CD14-positive monocyte (primary cell): ENCODE data around the gene CDRT4. TPM values are rescaled to one million over a fixed set of nuclear protein-coding genes. Genes with fewer than 3 reads are reported as not detected.

Source experiments
- DNase-seq, 3 donors: peaks; one replicate each; pipeline ENCODE4 v3.0.0-alpha.2; 2011 to 2022
- H2AFZ ChIP-seq: 2 replicates; pipeline ENCODE4 v1.6.0; 2012; ENCODE audit warnings: mild to moderate bottlenecking, low read depth, low read length, inconsistent platforms; ENCODE audit not compliant: insufficient read depth, poor library complexity, severe bottlenecking
- H3K27ac ChIP-seq, 2 donors: 1 replicate in 1 of 2; 2 replicates in 1 of 2; pipeline ENCODE4 v1.5.1; 2012 to 2013; ENCODE audit warnings: low read length in 2 of 2, control low read depth in 1 of 2, inconsistent platforms in 1 of 2, low read depth in 1 of 2, mild to moderate bottlenecking in 1 of 2
- H3K27me3 ChIP-seq, 2 donors: one replicate each; pipeline versions ENCODE4 v1.6.0 to v1.6.1; 2011 to 2013; ENCODE audit warnings: low read length in 2 of 2; ENCODE audit not compliant: control insufficient read depth in 2 of 2, insufficient read depth in 2 of 2
- H3K36me3 ChIP-seq, 2 donors: replicated peaks in 1 of 2; 1 replicate in 1 of 2; 2 replicates in 1 of 2; pipeline versions ENCODE4 v1.5.1 to v1.6.1; 2012 to 2013; ENCODE audit warnings: low read length in 2 of 2, control low read depth in 1 of 2, inconsistent platforms in 1 of 2, mild to moderate bottlenecking in 1 of 2; ENCODE audit not compliant: insufficient read depth in 2 of 2, control insufficient read depth in 1 of 2
- H3K4me1 ChIP-seq, 2 donors: 1 replicate in 1 of 2; 2 replicates in 1 of 2; pipeline versions ENCODE4 v1.5.1 to v1.6.1; 2012 to 2013; ENCODE audit warnings: low read length in 2 of 2, control low read depth in 1 of 2, inconsistent platforms in 1 of 2, mild to moderate bottlenecking in 1 of 2, moderate library complexity in 1 of 2; ENCODE audit not compliant: insufficient read depth in 2 of 2, control insufficient read depth in 1 of 2
- H3K4me2 ChIP-seq: replicated peaks from 2 replicates; pipeline ENCODE3; 2012; ENCODE audit warnings: low read length, moderate library complexity, mild to moderate bottlenecking; ENCODE audit not compliant: poor library complexity, severe bottlenecking; ENCODE audit errors: extremely low read depth
- H3K4me3 ChIP-seq, 3 experiments: fragments of 200-600 bp in 1 of 3; sonication (generic) in 1 of 3; replicated peaks in 1 of 3; 1 replicate in 2 of 3; 2 replicates in 1 of 3; pipeline ENCODE4 v1.5.1; 2011 to 2013; ENCODE audit warnings: low read length in 3 of 3, mild to moderate bottlenecking in 3 of 3, control low read depth in 2 of 3, low read depth in 2 of 3, inconsistent platforms in 1 of 3, moderate library complexity in 1 of 3
- H3K79me2 ChIP-seq: 2 replicates; pipeline ENCODE4 v1.6.0; 2012; ENCODE audit warnings: mild to moderate bottlenecking, control low read depth, inconsistent platforms, low read length, moderate library complexity; ENCODE audit not compliant: insufficient read depth
- H3K9ac ChIP-seq: 2 replicates; pipeline ENCODE4 v1.6.0; 2017; ENCODE audit warnings: low read length, mild to moderate bottlenecking; ENCODE audit not compliant: insufficient read depth, poor library complexity, severe bottlenecking
- H3K9me3 ChIP-seq, 2 donors: replicated peaks in 1 of 2; 1 replicate in 1 of 2; 2 replicates in 1 of 2; pipeline versions ENCODE4 v1.5.1 to v1.6.1; 2012 to 2013; ENCODE audit warnings: low read length in 2 of 2, control low read depth in 1 of 2; ENCODE audit not compliant: control insufficient read depth in 1 of 2, insufficient read depth in 1 of 2
- H4K20me1 ChIP-seq: 2 replicates; pipeline ENCODE4 v1.6.0; 2012; ENCODE audit warnings: mild to moderate bottlenecking, low read length, control low read depth, moderate library complexity; ENCODE audit not compliant: insufficient read depth
- H3K27ac Mint-ChIP-seq, 7 donors: one replicate each; pipeline ENCODE4 v1.8.0; 2020; ENCODE audit warnings: mild to moderate bottlenecking in 7 of 7, mixed read lengths in 7 of 7, moderate library complexity in 6 of 7, inconsistent platforms in 2 of 7
- H3K27me3 Mint-ChIP-seq, 3 donors: one replicate each; pipeline ENCODE4 v1.8.0; 2021 to 2022; ENCODE audit warnings: low read depth in 3 of 3, mild to moderate bottlenecking in 3 of 3, mixed read lengths in 3 of 3, moderate library complexity in 3 of 3, inconsistent platforms in 1 of 3
- H3K36me3 Mint-ChIP-seq, 2 donors: one replicate each; pipeline ENCODE4 v1.8.0; 2020; ENCODE audit warnings: mixed read lengths in 2 of 2, inconsistent platforms in 1 of 2, mild to moderate bottlenecking in 1 of 2
- H3K4me1 Mint-ChIP-seq: one replicate; pipeline ENCODE4 v1.8.0; 2020; ENCODE audit warnings: mild to moderate bottlenecking, mixed read lengths
- H3K4me3 Mint-ChIP-seq, 2 donors: one replicate each; pipeline ENCODE4 v1.8.0; 2020; ENCODE audit warnings: mild to moderate bottlenecking in 2 of 2, mixed read lengths in 2 of 2, moderate library complexity in 1 of 2
- H3K9me3 Mint-ChIP-seq, 7 donors: one replicate each; pipeline ENCODE4 v1.8.0; 2020 to 2022; ENCODE audit warnings: mixed read lengths in 7 of 7, mild to moderate bottlenecking in 6 of 7, moderate library complexity in 6 of 7, inconsistent platforms in 2 of 7
- CTCF ChIP-seq: fragments of 200-600 bp; IDR thresholded peaks from one replicate; pipeline ENCODE4 v1.8.0; 2022; ENCODE audit warnings: antibody characterized with exemption, mild to moderate bottlenecking
- WGBS: methylation state at CpG from one replicate; pipeline ENCODE4 v1.1.5; 2013; ENCODE audit warnings: missing lambda C conversion rate; ENCODE audit not compliant: insufficient coverage; 5-methylcytosine and 5-hydroxymethylcytosine counted together
- intact Hi-C, 2 donors: fragments of 100-400 bp; cut with micrococcal nuclease; formaldehyde crosslinking; loops; one replicate each; pipeline versions ENCODE4 v1.15.0 to v1.15.1; 2023
- polyA plus RNA-seq, 3 donors: library from polyadenylated mRNA; depleted of rRNA in 1 of 3; unstranded in 2 of 3; stranded (reverse) in 1 of 3; fragments of 300-500 nt in 2 of 3; fragments of >200 nt in 1 of 3; fragmentation: Illumina TruSeq in 2 of 3; gene quantifications; 1 replicate in 2 of 3; 2 replicates in 1 of 3; pipeline ENCODE4 v1.2.3, GENCODE V29; 2012 to 2021

Gene CDRT4
- polyA plus RNA-seq, 3 donors, result 0.34 to 0.71 TPM; not detected in 1

GRCh38 chr17:15446036-15446435 lies 21.4 kb downstream of the CDRT4 start:
- Histone ChIP-seq H2AFZ (no peak overlapping the region), H3K9ac (no peak overlapping the region), H4K20me1 (no peaks in the 10 kb centered on the region), H3K36me3 (no peaks in the 10 kb centered on the region), H3K4me2 (no peak overlapping the region), H3K27me3 (no peaks in the 10 kb centered on the region), H3K4me3 (no peak overlapping the region), H3K79me2 (no peaks in the 10 kb centered on the region), H3K4me1 (no peaks in the 10 kb centered on the region), H3K9me3 (no peaks in the 10 kb centered on the region), H3K27ac (no peak overlapping the region)
- 74% methylated on average over 6 of the region's 10 CpGs for WGBS
- no peaks in the 10 kb centered on the region for H3K27me3 Mint-ChIP-seq
- intact Hi-C loops, result no loop called here
- no peaks in the 10 kb centered on the region for H3K9me3 Mint-ChIP-seq
- H3K4me1 Mint-ChIP-seq, result peaks cover 6% of the 10 kb centered on the region
- H3K36me3 Mint-ChIP-seq, result peaks cover 0 to 2% of the 10 kb centered on the region in 2 donors
- H3K4me3 Mint-ChIP-seq, result no peak overlapping the region
- no peak overlapping the region for H3K27ac Mint-ChIP-seq
- no peak for TF ChIP-seq CTCF
- DNase-seq, result no peak

GRCh38 chr17:15444805-15445204 lies 22.6 kb downstream of the CDRT4 start:
- no peak for TF ChIP-seq CTCF
- Mint-ChIP-seq H3K9me3 (no peaks in the 10 kb centered on the region), H3K27ac (no peak overlapping the region), H3K36me3 (peaks cover 0 to 2% of the 10 kb centered on the region in 2 donors), H3K4me3 (no peak overlapping the region), H3K27me3 (no peaks in the 10 kb centered on the region), H3K4me1 (peaks cover 17% of the 10 kb centered on the region)
- Histone ChIP-seq H2AFZ (no peak overlapping the region), H3K9me3 (no peaks in the 10 kb centered on the region), H3K27me3 (no peaks in the 10 kb centered on the region), H3K4me2 (no peak overlapping the region), H3K27ac (no peak overlapping the region), H4K20me1 (no peaks in the 10 kb centered on the region), H3K36me3 (no peaks in the 10 kb centered on the region), H3K4me3 (no peak overlapping the region), H3K4me1 (peaks cover 7 to 9% of the 10 kb centered on the region in 2 donors), H3K79me2 (no peaks in the 10 kb centered on the region), H3K9ac (no peak overlapping the region)
- DNase-seq, result no peak
- 20% methylated on average over 1 of the region's 4 CpGs for WGBS
- intact Hi-C loops, result no loop called here
